Sciatic nerve (tissue), 2 donors: ENCODE data around the gene SLC35D1. TPM values are rescaled to one million over a fixed set of nuclear protein-coding genes. Genes with fewer than 3 reads are reported as not detected.
"Not testable (repeated sequence)": the region's sequence is repeated elsewhere in the genome, so short reads cannot be mapped to it uniquely, and the experiment has no call there.

Experiments used
- ATAC-seq: fragments of 200-7000 bp; cut with Tn5 transposase; one replicate; pipeline ENCODE4 v1.9.1; 2020; ENCODE audit warnings: mild to moderate bottlenecking, moderate library complexity
- DNase-seq: peaks from one replicate; pipeline ENCODE4 v3.0.0-alpha.2; 2020; ENCODE audit warnings: low spot score
- intact Hi-C: fragments of 100-400 bp; cut with DNase I; formaldehyde crosslinking; loops from one replicate; pipeline ENCODE4 v1.14.2; 2022
- total RNA-seq: library from RNA; stranded (reverse); fragmentation: NEBNext Ultra II Directional; extraction: Animal tissue kit (Norgen Biotek cat#: 25700); gene quantifications from one replicate; pipeline ENCODE4 v1.2.1, GENCODE V29; 2021
- donor health status: DM: no; HTN: no; CAD: no.
- donor health status: DM: no; HTN: no; CAD: no.

SLC35D1 gene
- total RNA-seq, 1 donor from 2014 or later: 8.4 TPM

DNA sequence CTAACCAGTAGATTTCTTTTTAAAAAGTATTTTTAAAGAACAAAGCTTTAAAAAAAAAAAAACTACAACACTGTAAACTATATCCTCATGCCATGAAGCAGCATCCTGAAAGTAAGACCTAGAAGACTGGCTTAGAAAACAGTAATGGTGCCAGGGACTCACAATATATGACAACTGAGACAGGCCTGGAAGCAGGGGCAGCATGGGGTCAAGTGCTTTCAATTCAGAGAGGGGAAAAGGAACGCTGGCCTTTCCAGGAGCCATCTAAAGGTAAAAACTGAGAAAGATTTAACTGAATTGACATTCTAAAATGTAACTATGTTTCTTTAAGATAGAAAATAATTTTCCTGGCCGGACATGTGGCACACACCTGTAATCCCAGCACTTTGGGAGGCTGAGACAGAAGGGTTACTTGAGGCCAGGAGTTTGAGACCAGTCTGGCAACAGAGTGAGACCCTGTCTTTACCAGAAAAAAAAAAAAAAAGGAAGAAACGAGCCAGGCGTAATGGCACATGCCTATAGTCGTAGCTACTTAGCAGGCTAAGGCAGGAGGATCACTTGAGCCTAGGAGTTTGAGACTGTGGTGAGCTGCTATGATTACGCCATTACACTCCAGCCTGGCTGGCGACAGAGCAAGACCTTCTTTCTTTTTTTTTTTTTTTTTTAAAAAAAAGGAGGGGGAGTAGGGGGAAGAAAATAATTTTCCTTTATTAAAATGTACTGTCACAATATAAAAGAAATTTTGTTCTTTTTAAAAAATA, 54.1 kb downstream of the SLC35D1 start:
- intact Hi-C loops: no loop called here
- no peak for DNase-seq
- ATAC-seq: no peak

DNA sequence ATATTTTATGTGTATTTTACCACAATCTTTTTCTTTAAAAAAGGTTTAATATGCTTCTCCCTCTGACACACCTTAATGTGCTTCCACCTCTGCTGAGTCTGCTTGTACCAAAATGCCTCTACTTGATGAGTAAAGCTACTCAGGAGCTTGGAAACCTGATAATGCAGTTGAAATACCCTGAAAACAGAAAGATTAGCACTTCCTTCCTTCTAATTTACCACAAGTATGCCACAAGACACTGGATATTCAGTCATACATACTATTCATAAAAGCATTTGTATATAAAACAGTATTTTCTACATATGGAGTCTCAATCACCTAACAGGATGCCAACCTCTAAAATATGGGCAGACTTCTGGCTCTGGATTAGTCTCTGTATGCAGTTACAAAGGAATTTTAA, 55.0 kb downstream of the SLC35D1 start:
- ATAC-seq (no peak), DNase-seq (no peak)
- intact Hi-C loops: no loop called here

DNA sequence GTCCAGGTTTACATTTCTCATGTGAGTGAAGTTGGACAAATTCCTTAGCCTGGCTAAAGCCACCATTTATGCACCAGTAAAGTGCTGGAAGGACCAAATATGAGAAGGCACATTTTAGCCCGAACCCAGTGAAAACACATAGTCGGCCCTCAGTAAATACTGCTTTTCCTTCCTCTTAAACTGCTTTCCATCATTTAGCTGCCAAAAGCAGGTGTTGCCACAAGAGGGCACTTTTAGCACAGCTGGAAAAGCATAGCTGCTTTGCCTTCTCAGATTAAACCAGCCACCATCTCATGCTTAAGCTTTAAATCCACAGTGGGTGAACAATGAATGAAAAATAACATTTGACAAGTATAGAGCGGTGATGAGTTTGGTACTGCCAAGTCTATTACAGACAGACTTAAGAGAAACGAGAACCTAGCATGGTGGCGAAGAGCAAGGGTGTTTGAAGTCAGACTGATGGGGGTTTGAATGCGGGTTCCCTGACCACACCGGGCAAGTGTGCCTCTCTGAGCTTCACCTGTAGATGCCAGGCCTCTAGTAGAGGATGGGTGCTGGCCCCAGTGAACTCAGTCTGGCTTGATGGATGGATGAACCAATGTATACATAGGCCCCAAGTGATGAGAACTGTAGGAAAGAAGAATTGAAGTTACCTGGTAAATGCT, 57.8 kb downstream of the SLC35D1 start:
- DNase-seq (no peak), ATAC-seq (peak; percentile 42)
- intact Hi-C loops: no loop called here

DNA sequence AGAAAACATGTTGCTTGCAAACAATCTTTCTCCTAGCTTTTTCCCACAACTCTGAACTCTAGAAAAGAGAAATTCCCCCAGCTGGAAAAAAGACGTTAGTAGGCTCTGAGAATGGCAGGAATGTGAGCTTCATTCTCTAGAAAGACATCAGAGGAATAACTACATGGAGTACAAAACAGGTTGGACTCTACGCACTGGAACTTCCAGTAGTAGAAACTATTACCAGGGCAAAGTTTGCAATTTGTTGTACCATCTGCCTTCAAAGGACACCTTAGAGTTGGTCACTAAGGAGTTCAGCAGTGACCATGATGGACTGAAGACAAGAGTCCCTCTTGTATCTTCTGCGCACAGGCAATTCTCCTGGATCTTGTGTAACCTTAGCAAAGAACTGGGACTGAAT, 60.9 kb downstream of the SLC35D1 start:
- DNase-seq: no peak
- intact Hi-C loops: no loop called here
- ATAC-seq: no peak

DNA sequence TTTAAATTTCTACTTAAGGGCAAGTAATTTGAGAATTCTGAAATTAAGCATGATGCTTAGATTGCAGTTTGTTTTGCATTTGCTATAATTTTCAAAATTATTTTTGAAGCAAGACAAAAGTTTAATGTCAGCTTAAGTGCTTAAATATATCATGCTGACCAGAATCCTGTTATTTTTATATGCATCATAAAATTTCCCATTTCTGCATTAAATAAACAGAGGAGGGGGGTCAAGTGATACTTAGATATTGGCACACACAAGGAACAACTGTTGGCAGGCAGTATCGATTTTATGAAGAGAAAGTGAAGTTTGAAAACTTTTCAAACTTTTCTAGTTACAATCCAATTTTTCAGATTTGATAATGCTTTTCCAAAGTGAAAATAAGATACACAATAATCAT, 68.1 kb downstream of the SLC35D1 start:
- no peak for DNase-seq
- intact Hi-C loops: no loop called here
- ATAC-seq: no peak

DNA sequence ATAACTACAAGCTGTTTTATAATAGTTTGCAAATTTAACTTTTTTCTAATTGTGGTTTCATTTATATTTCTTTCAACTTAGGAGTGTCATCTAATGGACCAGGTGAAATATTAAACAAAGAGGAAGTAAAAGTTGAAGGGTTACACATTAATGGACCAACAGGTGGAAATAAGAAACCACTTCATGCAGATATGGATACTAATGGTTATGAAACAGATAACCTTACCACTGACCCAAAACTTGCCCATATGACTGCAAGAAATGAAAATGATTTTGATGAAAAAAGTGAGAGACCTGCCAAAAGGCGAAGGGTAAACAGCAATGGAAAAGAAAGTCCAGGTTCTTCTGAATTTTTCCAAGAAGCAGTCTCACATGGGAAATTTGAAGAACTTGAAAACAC, 69.5 kb downstream of the SLC35D1 start:
- DNase-seq: no peak
- no peak for ATAC-seq
- intact Hi-C loops: no loop called here

DNA sequence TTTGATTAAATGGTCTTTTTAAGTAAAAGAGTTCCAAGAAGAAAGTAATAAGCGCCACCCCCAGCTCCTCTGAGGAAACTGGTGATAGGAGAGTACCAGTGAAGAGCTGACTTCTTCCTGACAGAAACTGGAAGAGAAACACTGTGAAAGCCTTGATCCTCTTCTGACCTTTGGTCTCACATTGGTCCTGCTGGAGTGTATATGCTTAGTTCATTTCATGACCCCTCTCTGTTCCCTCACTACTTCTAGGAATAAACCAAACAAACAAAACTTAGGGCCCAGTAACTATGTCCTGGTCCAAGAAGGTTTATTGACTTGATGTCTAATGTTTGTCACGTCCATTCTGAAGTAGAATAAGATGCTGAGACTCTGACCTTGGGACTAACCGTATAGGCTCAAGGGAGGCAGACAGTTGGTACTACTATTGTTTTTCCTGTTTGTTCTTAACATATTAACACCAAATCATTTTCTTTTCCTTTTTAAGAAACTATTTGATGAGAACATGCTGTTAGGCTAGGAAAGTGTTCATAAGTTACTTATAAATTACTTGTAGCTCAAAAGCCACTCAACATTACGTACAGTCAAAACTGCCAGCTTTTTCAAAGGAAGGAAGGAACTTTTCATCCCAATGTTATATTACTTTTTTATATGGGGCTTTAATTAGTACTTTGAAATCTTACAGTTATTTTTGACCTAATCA, 71.2 kb downstream of the SLC35D1 start:
- DNase-seq (no peak), ATAC-seq (no peak)
- intact Hi-C loops: no loop called here

DNA sequence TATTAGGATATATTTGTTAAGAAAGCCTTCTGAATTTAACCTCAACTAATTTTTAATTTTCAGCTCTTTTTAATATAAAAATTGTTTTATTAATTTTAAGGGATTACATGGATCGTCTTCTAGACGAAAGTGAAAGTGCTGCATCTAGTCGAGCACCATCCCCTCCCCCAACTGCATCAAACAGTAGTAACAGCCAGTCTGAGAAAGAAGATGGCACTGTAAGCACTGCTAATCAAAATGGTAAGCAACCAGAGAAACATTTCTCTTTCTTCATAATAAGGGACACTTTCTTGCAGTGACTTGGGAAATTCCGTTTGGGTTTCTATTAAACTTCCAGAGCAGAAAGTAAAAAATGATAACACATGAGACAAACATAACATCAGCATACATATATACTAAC, 72.3 kb downstream of the SLC35D1 start:
- ATAC-seq (peak; percentile 77), DNase-seq (no peak)
- intact Hi-C loops: no loop called here

DNA sequence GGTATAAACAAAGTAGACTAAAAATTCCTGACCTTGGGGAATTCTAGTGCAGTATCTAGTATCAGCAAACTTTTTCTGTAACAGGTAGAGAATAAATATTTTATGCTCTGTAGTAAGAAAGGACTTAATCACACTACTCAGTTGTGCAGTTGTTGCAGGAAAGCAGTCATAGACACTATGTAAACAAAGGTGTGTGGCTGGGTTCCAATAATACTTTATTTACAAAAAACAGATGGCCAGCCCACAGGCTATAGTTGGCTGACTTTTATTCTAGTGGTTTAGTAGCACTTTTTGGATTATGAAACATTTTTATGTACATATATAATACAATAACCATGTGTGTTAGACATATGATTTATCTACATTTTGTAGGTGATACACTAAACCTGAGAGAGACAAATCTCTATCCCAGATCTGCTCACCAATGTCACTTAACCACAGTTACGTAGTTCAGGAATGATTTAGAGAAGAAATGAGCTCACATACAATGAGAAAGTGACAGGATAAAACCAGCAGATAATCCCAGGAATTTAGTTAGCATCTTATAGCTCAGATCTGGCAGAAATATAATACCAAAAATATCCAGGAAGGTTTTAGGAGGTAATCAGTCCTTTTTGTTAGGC, 73.1 kb downstream of the SLC35D1 start:
- intact Hi-C loops: no loop called here
- ATAC-seq (no peak), DNase-seq (no peak)

DNA sequence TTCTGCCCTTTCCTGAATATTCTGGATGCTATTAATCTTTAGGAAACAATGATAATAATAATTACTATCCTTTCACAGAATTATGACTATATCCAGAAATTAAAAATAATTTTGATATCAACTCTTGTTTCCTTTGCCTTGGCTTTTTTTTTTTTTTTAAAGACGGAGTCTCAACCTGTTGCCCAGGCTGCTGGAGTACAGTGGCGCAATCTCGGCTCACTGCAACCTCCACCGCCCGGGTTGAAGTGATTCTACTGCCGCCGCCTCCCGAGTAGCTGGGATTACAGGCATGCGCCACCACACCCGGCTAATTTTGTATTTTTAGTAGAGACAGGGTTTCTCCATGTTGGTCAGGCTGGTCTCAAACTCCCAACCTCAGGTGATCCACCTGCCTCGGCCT, 74.3 kb downstream of the SLC35D1 start:
- intact Hi-C loops, ATAC-seq, DNase-seq: not testable (repeated sequence)

DNA sequence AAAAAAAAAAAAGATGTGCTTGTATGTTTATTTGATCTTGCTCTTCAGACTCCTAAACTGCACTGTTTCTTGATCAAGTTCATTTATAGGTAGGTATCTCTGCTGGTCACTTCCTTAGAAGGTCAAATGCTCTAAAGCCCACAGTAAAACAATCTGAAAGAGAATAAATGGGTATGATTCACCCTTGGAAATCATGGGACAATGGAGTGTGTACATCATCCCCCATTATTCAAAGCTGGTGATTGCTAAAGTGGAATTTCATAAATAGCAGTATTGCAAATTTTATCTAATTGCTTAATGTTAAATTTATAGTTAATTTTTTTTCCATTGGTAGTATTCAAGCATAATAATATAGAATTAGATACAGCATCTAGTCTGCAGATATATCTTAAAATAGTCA, 75.7 kb downstream of the SLC35D1 start:
- DNase-seq (no peak), ATAC-seq (no peak)
- intact Hi-C loops: no loop called here

DNA sequence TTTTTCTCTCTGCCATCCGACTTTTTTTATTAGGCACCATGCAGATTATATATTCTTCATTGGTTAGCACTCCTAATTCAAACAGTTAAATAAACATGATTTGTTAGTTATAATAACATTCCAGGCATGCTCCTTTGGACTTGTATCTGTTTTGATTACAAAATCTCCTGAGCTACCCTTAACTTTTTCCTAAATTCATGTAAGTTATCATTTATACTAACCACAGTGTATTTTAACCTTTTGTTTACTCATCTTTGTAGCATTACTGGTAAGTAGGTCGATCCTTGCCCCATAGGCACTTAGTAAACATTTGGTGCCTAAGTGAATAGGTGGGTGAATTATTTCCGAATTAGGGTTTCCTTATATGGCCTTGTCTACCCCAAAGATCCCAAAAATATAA, 85.4 kb downstream of the SLC35D1 start:
- DNase-seq (no peak), ATAC-seq (no peak)
- intact Hi-C loops: no loop called here

DNA sequence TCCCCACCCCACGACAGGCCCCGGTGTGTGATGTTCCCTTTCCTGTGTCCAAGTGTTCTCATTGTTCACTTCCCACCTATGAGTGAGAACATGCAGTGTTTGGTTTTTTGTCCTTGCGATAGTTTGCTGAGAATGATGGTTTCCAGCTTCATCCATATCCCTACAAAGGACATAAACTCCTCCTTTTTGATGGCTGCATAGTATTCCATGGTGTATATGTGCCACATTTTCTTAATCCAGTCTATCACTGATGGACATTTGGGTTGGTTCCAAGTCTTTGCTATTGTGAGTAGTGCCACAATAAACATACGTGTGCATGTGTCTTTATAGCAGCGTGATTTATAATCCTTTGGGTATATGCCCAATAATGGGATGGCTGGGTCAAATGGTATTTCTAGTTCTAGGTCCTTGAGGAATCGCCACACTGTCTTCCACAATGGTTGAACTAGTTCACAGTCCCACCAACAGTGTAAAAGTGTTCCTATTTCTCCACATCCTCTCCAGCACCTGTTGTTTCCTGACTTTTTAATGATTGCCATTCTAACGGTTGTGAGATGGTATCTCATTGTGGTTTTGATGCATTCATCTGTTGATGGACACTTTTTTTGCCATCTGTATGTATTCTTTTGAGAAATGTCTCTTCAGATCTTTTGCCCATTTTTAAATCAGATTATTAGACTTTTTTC, 87.6 kb downstream of the SLC35D1 start:
- DNase-seq, ATAC-seq, intact Hi-C loops: not testable (repeated sequence)

DNA sequence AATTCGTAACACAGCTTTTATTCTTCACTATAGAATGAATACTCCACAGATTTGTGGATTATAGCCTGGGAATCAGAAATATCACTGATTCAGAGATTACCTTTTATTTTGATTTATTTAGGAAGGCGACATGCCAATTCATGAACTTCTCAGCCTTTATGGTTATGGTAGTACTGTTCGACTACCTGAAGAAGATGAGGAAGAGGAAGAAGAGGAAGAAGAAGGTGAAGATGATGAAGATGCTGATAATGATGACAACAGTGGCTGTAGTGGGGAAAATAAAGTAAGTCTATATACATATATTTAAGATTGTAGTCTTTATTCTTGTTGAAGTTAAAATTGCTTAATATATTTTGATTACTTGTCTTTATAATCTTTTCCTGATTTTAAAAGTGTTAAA, 96.0 kb downstream of the SLC35D1 start:
- no peak for DNase-seq
- ATAC-seq: no peak
- intact Hi-C loops: no loop called here

DNA sequence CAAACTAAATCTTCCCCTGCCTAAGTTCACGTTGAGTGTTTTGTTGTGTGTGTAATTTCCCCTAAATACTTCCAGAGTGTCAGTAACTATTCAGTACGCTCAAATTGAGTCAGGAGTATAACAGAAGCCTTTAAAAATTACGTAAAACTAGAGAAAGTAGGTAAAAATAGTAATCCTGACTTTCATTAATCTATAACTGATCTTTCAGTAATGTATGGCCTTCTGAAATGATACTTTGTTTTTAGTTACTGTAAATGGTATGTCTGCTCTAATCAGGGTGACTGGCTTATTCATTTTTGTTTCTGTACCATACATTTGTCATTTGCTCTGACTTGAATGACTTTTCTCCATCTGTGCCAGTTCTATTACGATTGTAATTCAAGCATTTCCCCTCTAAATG, 99.7 kb downstream of the SLC35D1 start:
- DNase-seq (no peak), ATAC-seq (no peak)
- intact Hi-C loops: no loop called here

DNA sequence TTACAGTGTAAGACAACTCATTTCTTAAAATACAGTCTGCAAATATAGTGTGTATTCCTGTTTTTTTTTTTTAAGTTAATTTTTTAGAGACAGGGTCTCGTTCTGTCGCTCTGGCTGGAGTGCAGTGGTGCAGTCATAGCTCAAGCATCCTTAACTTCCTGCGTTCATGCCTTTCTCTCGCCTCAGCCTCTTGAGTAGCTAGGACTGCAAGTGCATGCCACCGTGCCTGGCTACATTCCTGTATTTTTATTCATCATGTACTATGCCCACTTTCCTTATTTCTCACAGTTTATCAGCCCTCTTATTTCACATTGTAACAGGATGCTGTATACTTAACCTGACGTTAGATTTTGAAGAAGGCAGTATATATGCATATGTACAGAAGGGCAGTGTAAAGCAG, 102.4 kb downstream of the SLC35D1 start:
- intact Hi-C loops: no loop called here
- no peak for ATAC-seq
- DNase-seq: no peak
